Cerebellar cortex (tissue), 1 donor: Measurements from ENCODE around the gene TUT4.
A peak's percentile ranks its signal among the peaks of the same experiment; 100 is the strongest.

Experiments
- DNase-seq: peaks from one replicate; pipeline ENCODE4 v3.0.0-alpha.2; 2015; ENCODE audit warnings: low spot score

TUT4 gene

GRCh38 chr1:52571783-52572182 is 18.9 kb upstream of the TUT4 start:
- DNase-seq: peak; percentile 11

- no peak for DNase-seq
Measured at GRCh38 chr1:52569449-52570210, 16.7 kb upstream of the TUT4 start.

GRCh38 chr1:52567943-52568342 is 15.1 kb upstream of the TUT4 start:
- peak; percentile 7 for DNase-seq

- no peak for DNase-seq
Measured at GRCh38 chr1:52562766-52563165, 9.9 kb upstream of the TUT4 start.

- no peak for DNase-seq
Measured at GRCh38 chr1:52559875-52560274, 7.0 kb upstream of the TUT4 start.

- no peak for DNase-seq
Measured at GRCh38 chr1:52558941-52559340, 6.0 kb upstream of the TUT4 start.

- no peak for DNase-seq
Measured at GRCh38 chr1:52556641-52557360, 3.9 kb upstream of the TUT4 start.

- DNase-seq: peak; percentile 8
Measured at GRCh38 chr1:52554756-52555155, 1.9 kb upstream of the TUT4 start.

- DNase-seq: peak; percentile 17
Measured at GRCh38 chr1:52554267-52554640, 1.4 kb upstream of the TUT4 start.

- DNase-seq: peak; percentile 73
Measured at GRCh38 chr1:52553362-52554266, 722 bp upstream of the TUT4 start.

GRCh38 chr1:52552236-52552504 is 722 bp downstream of the TUT4 start:
- DNase-seq: peak; percentile 68

- peak; percentile 38 for DNase-seq
Measured at GRCh38 chr1:52551507-52552235, 1.2 kb downstream of the TUT4 start.

- no peak for DNase-seq
Measured at GRCh38 chr1:52550447-52550846, 2.4 kb downstream of the TUT4 start.

- DNase-seq: no peak
Measured at GRCh38 chr1:52549267-52549666, 3.6 kb downstream of the TUT4 start.

- no peak for DNase-seq
Measured at GRCh38 chr1:52546852-52547251, 6.0 kb downstream of the TUT4 start.

- DNase-seq: no peak
Measured at GRCh38 chr1:52544665-52545525, 8.0 kb downstream of the TUT4 start.

- no peak for DNase-seq
Measured at GRCh38 chr1:52542085-52542688, 10.7 kb downstream of the TUT4 start.

GRCh38 chr1:52534928-52535764 is 17.7 kb downstream of the TUT4 start:
- DNase-seq: no peak

GRCh38 chr1:52533713-52534112 is 19.2 kb downstream of the TUT4 start:
- DNase-seq: no peak
